ENCODE results near the gene F12.

Gene F12

GRCh38 chr5:177447066-177447610, 37.8 kb upstream of the F12 start:
- in situ Hi-C loops (cut with HindIII; ENCODE audit: low sequenced_read_pairs): loop anchor here (5.0 to 25.0 kb wide), 3 partner anchors 40 to 335 kb away; partner anchors contain the start of genes F12 and FAM193B

GRCh38 chr5:177446200-177447065, 37.1 kb upstream of the F12 start, which contains the start of gene PRR7:
Gene PRR7 (plus strand): TSS chr5:177446814. CDS start chr5:177455068, 8,254 bp downstream.
- in situ Hi-C loops (cut with HindIII; ENCODE audit: low sequenced_read_pairs): loop anchor here (5.0 to 25.0 kb wide), 3 partner anchors 39 to 334 kb away; partner anchors contain the start of genes F12 and FAM193B

GRCh38 chr5:177445917-177446199, 36.5 kb upstream of the F12 start:
- in situ Hi-C loops (cut with HindIII; ENCODE audit: low sequenced_read_pairs): loop anchor here (5.0 to 25.0 kb wide), 3 partner anchors 39 to 334 kb away; partner anchors contain the start of genes F12 and FAM193B

- in situ Hi-C loops (cut with HindIII; ENCODE audit: low sequenced_read_pairs): loop anchor here (5.0 to 25.0 kb wide), 3 partner anchors 38 to 333 kb away; partner anchors contain the start of genes F12 and FAM193B
These were observed 35.9 kb upstream of the F12 start for GRCh38 chr5:177445052-177445916.

GRCh38 chr5:177444106-177445051, 35.0 kb upstream of the F12 start:
- in situ Hi-C loops (cut with HindIII; ENCODE audit: low sequenced_read_pairs): loop anchor here (5.0 to 25.0 kb wide), 4 partner anchors 37 to 332 kb away; partner anchors contain the start of genes F12 and FAM193B

- in situ Hi-C loops (cut with HindIII; ENCODE audit: low sequenced_read_pairs): loop anchor here (5.0 to 25.0 kb wide), 2 partner anchors 96 to 331 kb away; no protein-coding TSS in a partner anchor
These were observed 34.0 kb upstream of the F12 start for GRCh38 chr5:177443144-177443983.

GRCh38 chr5:177442066-177442826, 32.9 kb upstream of the F12 start:
- in situ Hi-C loops (cut with HindIII; ENCODE audit: low sequenced_read_pairs): loop anchor here (5.0 to 25.0 kb wide), 2 partner anchors 95 to 330 kb away; no protein-coding TSS in a partner anchor

GRCh38 chr5:177440990-177441780, 31.8 kb upstream of the F12 start:
- in situ Hi-C loops (cut with HindIII; ENCODE audit: low sequenced_read_pairs): loop anchor here (5.0 to 25.0 kb wide), 2 partner anchors 94 to 329 kb away; no protein-coding TSS in a partner anchor

GRCh38 chr5:177440211-177440989, 31.0 kb upstream of the F12 start:
- in situ Hi-C loops (cut with HindIII; ENCODE audit: low sequenced_read_pairs): loop anchor here (5.0 to 25.0 kb wide), 2 partner anchors 93 to 328 kb away; no protein-coding TSS in a partner anchor

GRCh38 chr5:177439518-177440053, 30.2 kb upstream of the F12 start:
- in situ Hi-C loops (cut with HindIII; ENCODE audit: low sequenced_read_pairs): loop anchor here (5.0 to 25.0 kb wide), 2 partner anchors 92 to 327 kb away; no protein-coding TSS in a partner anchor

- in situ Hi-C loops (cut with HindIII; ENCODE audit: low sequenced_read_pairs): loop anchor here (25.0 kb wide), 1 partner anchor 326 kb away; no protein-coding TSS in a partner anchor
These were observed 29.1 kb upstream of the F12 start for GRCh38 chr5:177438468-177438867.

GRCh38 chr5:177437623-177438022, 28.3 kb upstream of the F12 start:
- in situ Hi-C loops (cut with HindIII; ENCODE audit: low sequenced_read_pairs): loop anchor here (25.0 kb wide), 1 partner anchor 325 kb away; no protein-coding TSS in a partner anchor

- in situ Hi-C loops (cut with HindIII; ENCODE audit: low sequenced_read_pairs): loop anchor here (25.0 kb wide), 1 partner anchor 324 kb away; no protein-coding TSS in a partner anchor
These were observed 26.6 kb upstream of the F12 start for GRCh38 chr5:177435847-177436536.

GRCh38 chr5:177434942-177435738, 25.8 kb upstream of the F12 start:
- in situ Hi-C loops (cut with HindIII; ENCODE audit: low sequenced_read_pairs): loop anchor here (25.0 kb wide), 1 partner anchor 323 kb away; no protein-coding TSS in a partner anchor
